ENCODE measurements around the gene GYS1. TPM values are rescaled to one million over a fixed set of nuclear protein-coding genes. Genes with fewer than 3 reads are reported as not detected.

Gene GYS1
- total and polyA plus RNA-seq, 12 donors: 114 to 245 (median 183) TPM

DNA sequence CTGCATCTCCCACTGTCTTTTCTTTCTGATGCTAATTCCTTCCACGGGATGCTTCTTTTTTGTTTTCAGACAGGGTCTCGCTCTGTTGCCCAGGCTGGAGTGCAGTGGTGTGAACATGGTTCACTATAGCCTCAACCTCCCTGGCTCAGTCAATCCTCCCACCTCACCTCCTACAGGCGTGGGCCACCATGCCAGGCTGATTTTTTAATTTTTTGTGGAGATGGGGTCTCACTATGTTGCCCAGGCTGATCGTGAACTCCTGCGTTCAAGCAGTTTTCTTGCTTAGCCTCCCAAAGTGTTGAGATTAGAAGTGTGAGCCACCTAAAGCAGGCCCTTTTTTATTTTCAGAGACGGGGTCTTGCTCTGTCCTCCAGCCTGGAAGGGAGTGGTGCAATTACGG is 4.8 kb downstream of the GYS1 start:
- Histone ChIP-seq H3K4me1 (peaks cover 9 to 47% (median 30%) of the 10 kb centered on the region in 9 donors), H3K27ac (peak overlapping the region in 3 of 10 donors; percentile 36 to 96 (median 90)), H3K36me3 (peaks cover 0 to 77% (median 46%) of the 10 kb centered on the region in 9 donors), H3K9me3 (no peaks in the 10 kb centered on the region), H3K4me3 (no peak overlapping the region), H3K27me3 (no peaks in the 10 kb centered on the region)
- ATAC-seq (no peak), DNase-seq (no peak)
- intact Hi-C loops (cut with DNase I): no loop called here
- TF ChIP-seq CTCF (IDR thresholded peaks at IDR 0.05): no peak
- WGBS, 2 donors: 88 to 95% methylated on average over 7 of the region's 7 CpGs

GRCh38 chr19:48987323-48987722 is 5.8 kb downstream of the GYS1 start:
- peaks cover 0 to 87% (median 46%) of the 10 kb centered on the region in 9 donors for H3K36me3 ChIP-seq
- no peaks in the 10 kb centered on the region for H3K27me3 ChIP-seq
- peaks cover 9 to 47% (median 28%) of the 10 kb centered on the region in 9 donors for H3K4me1 ChIP-seq
- no peak for TF ChIP-seq CTCF (IDR thresholded peaks at IDR 0.05)
- no peak overlapping the region for H3K4me3 ChIP-seq
- ATAC-seq (no peak), DNase-seq (no peak)
- no peak overlapping the region for H3K27ac ChIP-seq
- 88% methylated on average over 7 of the region's 7 CpGs for whole genome bisulfite sequencing, 2 donors
- intact Hi-C loops (cut with DNase I): no loop called here
- H3K9me3 ChIP-seq: no peaks in the 10 kb centered on the region

DNA sequence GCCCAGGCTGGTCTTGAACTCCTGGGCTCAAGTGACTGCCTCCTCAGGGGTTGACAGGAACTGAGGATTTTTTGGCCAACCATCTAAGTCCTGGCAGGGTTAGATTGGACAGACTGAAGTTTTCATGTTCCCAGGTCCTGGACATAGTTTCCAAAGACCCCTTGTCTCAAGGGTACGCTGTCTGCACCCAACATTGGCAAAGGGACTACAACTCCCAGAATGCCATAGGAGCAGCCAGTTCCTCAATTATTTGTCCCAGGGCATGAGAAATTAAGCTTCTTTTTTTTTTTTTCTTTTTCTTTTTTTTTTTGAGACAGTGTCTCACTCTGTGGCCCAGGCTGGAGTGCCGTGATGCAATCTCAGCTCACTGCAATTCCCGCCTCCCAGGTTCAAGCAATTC is 6.9 kb downstream of the GYS1 start:
- Histone ChIP-seq H3K27ac (peak overlapping the region in 3 of 10 donors; percentile 0 to 11 (median 9)), H3K9me3 (no peaks in the 10 kb centered on the region), H3K36me3 (peaks cover 0 to 98% (median 56%) of the 10 kb centered on the region in 9 donors), H3K4me3 (no peak overlapping the region), H3K27me3 (no peaks in the 10 kb centered on the region), H3K4me1 (peaks cover 8 to 37% (median 17%) of the 10 kb centered on the region in 9 donors)
- DNase-seq (no peak), ATAC-seq (no peak)
- 92 to 97% methylated on average over 3 of the region's 3 CpGs for WGBS, 2 donors
- TF ChIP-seq CTCF (IDR thresholded peaks at IDR 0.05): no peak
- intact Hi-C loops (cut with DNase I): no loop called here

DNA sequence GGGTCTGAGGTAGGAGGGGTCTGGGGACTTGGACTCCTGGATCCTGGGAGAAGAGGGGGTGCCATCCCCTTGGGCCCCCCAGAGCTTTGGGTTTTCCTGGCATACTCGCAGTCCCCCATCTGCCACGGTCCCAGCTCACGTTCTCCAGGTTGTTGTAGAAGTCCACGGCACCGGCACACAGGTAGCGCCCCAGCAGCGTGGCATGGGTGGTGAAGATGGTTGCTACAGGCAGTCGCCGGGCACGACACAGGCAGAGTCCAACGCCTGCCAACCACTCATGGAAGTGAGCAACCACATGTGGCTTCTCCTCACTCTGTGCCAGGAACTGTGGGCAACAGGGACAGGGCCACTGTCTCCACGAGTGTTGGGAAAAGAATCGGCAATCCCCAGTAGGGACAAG is 7.4 kb downstream of the GYS1 start:
- intact Hi-C loops (cut with DNase I): no loop called here
- Histone ChIP-seq H3K27me3 (no peaks in the 10 kb centered on the region), H3K4me1 (peaks cover 3 to 32% (median 12%) of the 10 kb centered on the region in 9 donors), H3K27ac (peak overlapping the region in 3 of 10 donors; percentile 0 to 11 (median 9)), H3K9me3 (no peaks in the 10 kb centered on the region), H3K36me3 (peaks cover 0 to 98% (median 56%) of the 10 kb centered on the region in 9 donors), H3K4me3 (no peak overlapping the region)
- ATAC-seq (no peak), DNase-seq (no peak)
- TF ChIP-seq CTCF (IDR thresholded peaks at IDR 0.05): no peak
- 92 to 95% methylated on average over 13 of the region's 13 CpGs for WGBS, 2 donors
